ENCODE measurements around the gene C6orf136.

- TF ChIP-seq POLR2A (IDR thresholded peaks at IDR 0.05; ENCODE audit: extremely low read depth, insufficient read length): no peak
- TF ChIP-seq CTCF (IDR thresholded peaks at IDR 0.05; ENCODE audit: low read depth, low read length): no peak
These were observed 28.6 kb upstream of the C6orf136 start for GRCh38 chr6:30618270-30618797.
